Measurements from ENCODE around the gene SNRPF. TPM values are rescaled to one million over a fixed set of nuclear protein-coding genes. Genes with fewer than 3 reads are reported as not detected.
"Not testable (repeated sequence)": the region's sequence is repeated elsewhere in the genome, so short reads cannot be mapped to it uniquely, and the experiment has no call there.

The SNRPF gene
- 100 to 1,000 TPM; 104 to 116 (median 111) TPM for polyA plus RNA-seq (ENCODE audit: insufficient read length in 3 of 3)

GRCh38 chr12:95858451-95859343, at the start of gene SNRPF:
SNRPF (plus strand) TSS chr12:95858952; CDS start chr12:95859074, 122 bp downstream.
- DNase-seq (ENCODE audit: low read depth in 3 of 3, low spot score in 2 of 3), result peak; percentile 94 to 98 (median 97)

- DNase-seq (ENCODE audit: low read depth in 3 of 3, low spot score in 2 of 3), result no peak
Observed at GRCh38 chr12:95809000-95809680, 49.6 kb upstream of the SNRPF start.

- no peak for DNase-seq (ENCODE audit: low read depth in 3 of 3, low spot score in 2 of 3)
Observed at GRCh38 chr12:95810411-95810810, 48.3 kb upstream of the SNRPF start.

GRCh38 chr12:95812155-95812554, 46.6 kb upstream of the SNRPF start:
- DNase-seq (ENCODE audit: low read depth in 3 of 3, low spot score in 2 of 3), result not testable (repeated sequence)

DNA sequence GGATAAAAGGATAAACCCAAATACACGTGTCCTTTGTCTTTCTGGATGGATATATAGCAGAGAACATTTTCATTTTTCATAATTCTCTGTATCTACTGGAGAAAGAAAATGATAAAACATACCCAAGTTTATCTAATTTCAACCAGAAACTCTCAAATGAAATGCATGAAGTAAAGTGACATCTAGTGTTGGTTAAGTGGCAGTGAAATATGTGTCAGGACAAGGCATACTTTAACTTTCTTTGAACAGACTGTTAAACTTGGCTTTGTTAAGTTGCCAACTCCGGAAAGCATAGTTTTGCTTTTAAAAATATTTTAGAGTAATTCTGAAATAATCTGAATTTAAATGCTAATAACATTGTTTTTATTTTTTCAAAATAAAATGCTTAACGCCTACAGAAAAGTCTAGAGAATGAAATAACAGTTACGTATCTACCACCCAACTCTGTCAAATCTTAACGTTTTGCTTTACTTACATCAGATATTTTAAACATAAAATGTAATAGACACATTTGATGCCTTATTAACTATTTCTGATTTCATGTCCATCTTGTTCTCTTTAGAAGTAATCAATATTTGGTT, 43.0 kb upstream of the SNRPF start:
- no peak for DNase-seq (ENCODE audit: low read depth in 3 of 3, low spot score in 2 of 3)

DNA sequence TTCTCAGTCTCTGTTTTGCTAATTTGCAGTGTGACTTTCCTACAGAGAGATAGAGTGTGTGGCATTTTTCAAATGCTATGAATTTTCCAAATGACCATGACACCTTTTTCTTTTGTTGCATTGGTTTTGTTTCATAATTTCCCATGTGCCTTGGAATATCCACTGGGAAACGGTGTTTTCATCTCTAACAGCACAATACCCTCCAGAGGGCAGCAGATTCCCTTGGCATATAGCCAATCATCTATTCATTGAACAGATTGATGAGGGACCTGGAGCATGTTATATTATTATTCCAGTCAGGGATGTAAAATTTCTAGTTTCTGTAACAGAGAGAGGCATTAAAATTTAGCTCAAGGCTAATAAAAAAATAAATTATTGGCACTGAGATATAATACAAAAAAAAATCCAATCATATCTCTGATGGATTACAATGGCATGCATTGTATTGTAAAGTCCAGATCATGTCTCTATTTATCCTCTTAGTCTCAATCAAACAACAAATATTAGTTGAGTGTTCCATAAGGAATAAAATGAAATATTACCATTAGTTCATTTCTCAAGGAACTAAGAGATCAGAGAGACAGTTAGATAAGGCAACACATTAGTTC, 38.6 kb upstream of the SNRPF start:
- DNase-seq (ENCODE audit: low read depth in 3 of 3, low spot score in 2 of 3), result no peak

GRCh38 chr12:95829395-95829794, 29.4 kb upstream of the SNRPF start:
- DNase-seq (ENCODE audit: low read depth in 3 of 3, low spot score in 2 of 3), result no peak

- no peak for DNase-seq (ENCODE audit: low read depth in 3 of 3, low spot score in 2 of 3)
Observed at GRCh38 chr12:95830335-95831089, 28.2 kb upstream of the SNRPF start.

GRCh38 chr12:95834572-95834971, 24.2 kb upstream of the SNRPF start:
- no peak for DNase-seq (ENCODE audit: low read depth in 3 of 3, low spot score in 2 of 3)

DNA sequence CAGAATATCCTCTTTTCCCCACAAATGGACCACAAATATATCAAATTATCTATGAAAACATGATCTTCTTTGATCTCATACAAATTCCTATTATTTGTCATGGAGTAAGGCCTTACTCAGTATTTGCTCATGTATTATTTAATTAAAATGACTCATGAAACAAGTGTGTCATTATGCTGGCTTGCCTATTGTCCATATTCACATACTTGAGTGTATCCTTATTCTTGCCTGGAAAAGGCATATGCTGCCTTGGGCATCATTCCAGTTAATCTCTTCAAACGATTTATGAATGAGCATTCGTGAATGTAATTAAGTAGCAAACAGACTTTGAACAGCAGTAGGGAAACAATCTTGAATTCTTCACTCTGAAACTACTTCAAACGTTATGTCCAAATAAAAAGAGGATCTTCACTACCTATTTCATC, 22.6 kb upstream of the SNRPF start:
- no peak for DNase-seq (ENCODE audit: low read depth in 3 of 3, low spot score in 2 of 3)

DNA sequence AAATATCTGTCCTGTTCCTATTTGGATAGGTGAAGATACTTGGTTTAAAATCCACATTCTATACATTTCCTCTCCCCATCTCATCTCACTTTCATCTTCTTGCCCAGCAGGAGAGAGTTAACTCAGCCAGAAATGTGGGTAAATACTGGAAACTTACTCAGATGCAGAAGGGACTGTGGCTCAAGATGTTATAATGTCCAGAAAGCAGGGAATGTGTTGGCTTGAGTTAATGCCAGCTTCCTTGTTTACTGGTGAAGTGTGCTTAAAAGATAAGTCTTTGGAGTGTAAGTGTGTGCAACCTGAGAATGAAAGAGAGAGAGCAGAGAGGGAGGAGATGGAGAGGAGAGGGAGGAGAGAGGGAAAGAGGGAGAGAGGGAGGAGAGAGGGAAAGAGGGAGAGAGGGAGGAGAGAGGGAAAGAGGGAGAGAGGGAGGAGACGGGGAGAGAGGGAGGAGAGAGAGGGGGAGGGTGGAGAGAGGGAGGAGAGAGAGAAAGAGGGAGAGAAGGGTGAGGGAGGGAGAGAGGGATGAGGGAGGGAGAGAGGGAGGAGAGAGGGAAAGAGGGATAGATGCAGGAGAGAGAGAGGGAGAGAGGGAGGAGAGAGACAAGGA, 22.0 kb upstream of the SNRPF start:
- DNase-seq (ENCODE audit: low read depth in 3 of 3, low spot score in 2 of 3), result no peak

- DNase-seq (ENCODE audit: low read depth in 3 of 3, low spot score in 2 of 3), result no peak
Observed at GRCh38 chr12:95837240-95838038, 21.3 kb upstream of the SNRPF start.

- no peak for DNase-seq (ENCODE audit: low read depth in 3 of 3, low spot score in 2 of 3)
Observed at GRCh38 chr12:95838125-95838524, 20.6 kb upstream of the SNRPF start.

GRCh38 chr12:95842426-95842825, 16.3 kb upstream of the SNRPF start:
- DNase-seq (ENCODE audit: low read depth in 3 of 3, low spot score in 2 of 3), result not testable (repeated sequence)

GRCh38 chr12:95848575-95849388, 10.0 kb upstream of the SNRPF start:
- peak in 2 of 3 donors; percentile 7 to 24 for DNase-seq (ENCODE audit: low read depth in 3 of 3, low spot score in 2 of 3)

GRCh38 chr12:95851606-95852005, 7.1 kb upstream of the SNRPF start:
- no peak for DNase-seq (ENCODE audit: low read depth in 3 of 3, low spot score in 2 of 3)

DNA sequence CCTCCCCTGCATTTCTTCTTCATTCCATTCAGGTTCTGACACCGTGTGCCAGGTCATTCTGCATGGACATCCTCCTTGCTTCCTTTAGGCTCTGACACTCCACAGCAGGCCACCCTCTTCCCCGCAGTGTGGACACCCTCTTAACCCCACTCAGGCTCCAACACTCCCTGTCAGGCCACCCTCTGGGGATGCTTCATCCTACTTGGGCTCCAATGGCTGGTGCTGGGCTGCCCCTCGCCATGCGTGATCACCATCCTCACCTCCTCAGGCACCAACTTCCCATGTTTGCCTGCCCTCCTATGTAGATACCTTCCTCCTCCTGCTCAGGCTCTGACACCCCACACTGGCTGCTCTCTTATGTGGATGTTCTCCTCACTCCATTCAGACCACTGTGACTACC, 6.6 kb upstream of the SNRPF start:
- no peak for DNase-seq (ENCODE audit: low read depth in 3 of 3, low spot score in 2 of 3)

GRCh38 chr12:95857156-95857555, 1.6 kb upstream of the SNRPF start:
- no peak for DNase-seq (ENCODE audit: low read depth in 3 of 3, low spot score in 2 of 3)
